Kidney glomerular epithelial cell (primary cell): Measurements from ENCODE around the gene EFNA1.
A peak's percentile ranks its signal among the peaks of the same experiment; 100 is the strongest.
"Not testable (repeated sequence)": the region's sequence is repeated elsewhere in the genome, so short reads cannot be mapped to it uniquely, and the experiment has no call there.

Experiments
- DNase-seq: peaks from one replicate; lab custom pipeline; 2025; lab: John Stamatoyannopoulos, UW

The EFNA1 gene

GRCh38 chr1:155145491-155145890, 17.8 kb downstream of the EFNA1 start:
- DNase-seq: no peak

GRCh38 chr1:155155996-155156643, 28.4 kb downstream of the EFNA1 start:
- not testable (repeated sequence) for DNase-seq

- DNase-seq: no peak
Measured at GRCh38 chr1:155158991-155159390, 31.3 kb downstream of the EFNA1 start.

- DNase-seq: no peak
Measured at GRCh38 chr1:155160128-155160527, 32.5 kb downstream of the EFNA1 start.

- not testable (repeated sequence) for DNase-seq
Measured at GRCh38 chr1:155162631-155163030, 35.0 kb downstream of the EFNA1 start.

- not testable (repeated sequence) for DNase-seq
Measured at GRCh38 chr1:155163785-155164184, 36.1 kb downstream of the EFNA1 start.

GRCh38 chr1:155164625-155165024, 36.9 kb downstream of the EFNA1 start:
- not testable (repeated sequence) for DNase-seq

- DNase-seq: no peak
Measured at GRCh38 chr1:155166051-155166470, 38.4 kb downstream of the EFNA1 start.

- DNase-seq: no peak
Measured at GRCh38 chr1:155166471-155167165, 38.9 kb downstream of the EFNA1 start.

- peak; percentile 83 for DNase-seq
Measured at GRCh38 chr1:155167166-155168104, 39.8 kb downstream of the EFNA1 start.

- not testable (repeated sequence) for DNase-seq
Measured at GRCh38 chr1:155168105-155168445, 40.4 kb downstream of the EFNA1 start.

GRCh38 chr1:155168456-155169210, 41.0 kb downstream of the EFNA1 start:
- DNase-seq: no peak

GRCh38 chr1:155169541-155169940, 41.9 kb downstream of the EFNA1 start:
- DNase-seq: no peak

- no peak for DNase-seq
Measured at GRCh38 chr1:155170101-155170785, 42.6 kb downstream of the EFNA1 start.

GRCh38 chr1:155170806-155171205, 43.1 kb downstream of the EFNA1 start:
- no peak for DNase-seq

- DNase-seq: no peak
Measured at GRCh38 chr1:155171836-155172731, 44.4 kb downstream of the EFNA1 start.

- peak; percentile 85 for DNase-seq
Measured at GRCh38 chr1:155172732-155173477, 45.2 kb downstream of the EFNA1 start, which contains the start of gene KRTCAP2. KRTCAP2 (minus strand) TSS chr1:155173304; CDS start chr1:155173224, 80 bp downstream.

GRCh38 chr1:155173478-155174323, 46.0 kb downstream of the EFNA1 start, which contains the start of gene TRIM46:
TRIM46 (plus strand) TSS chr1:155173849; CDS start chr1:155173967, 118 bp downstream.
- peak; percentile 40 for DNase-seq
